SJCRH30 (cell line): ENCODE results near the gene PRKAA1. TPM values are rescaled to one million over a fixed set of nuclear protein-coding genes. Genes with fewer than 3 reads are reported as not detected.
"Not testable (repeated sequence)": the region's sequence is repeated elsewhere in the genome, so short reads cannot be mapped to it uniquely, and the experiment has no call there.

Experiments used
- DNase-seq, 2 experiments: peaks; one replicate each; pipeline ENCODE4 v3.0.0-alpha.2; 2015 to 2020
- H3K27ac ChIP-seq: fragments of 250-450 bp; sonication (Bioruptor Pico); 2 replicates; pipeline ENCODE4 v1.5.1; 2020; ENCODE audit warnings: mild to moderate bottlenecking, moderate library complexity
- H3K27me3 ChIP-seq: fragments of 250-450 bp; sonication (Bioruptor Pico); 2 replicates; pipeline ENCODE4 v1.5.1; 2020; ENCODE audit warnings: mild to moderate bottlenecking, moderate library complexity
- H3K36me3 ChIP-seq: fragments of 250-450 bp; sonication (Bioruptor Pico); 2 replicates; pipeline ENCODE4 v1.5.1; 2020; ENCODE audit warnings: mild to moderate bottlenecking, moderate library complexity
- H3K4me1 ChIP-seq: fragments of 250-450 bp; sonication (Bioruptor Pico); 2 replicates; pipeline ENCODE4 v1.5.1; 2020; ENCODE audit warnings: mild to moderate bottlenecking, moderate library complexity
- H3K4me3 ChIP-seq: fragments of 250-450 bp; sonication (Bioruptor Pico); 2 replicates; pipeline ENCODE4 v1.5.1; 2020; ENCODE audit warnings: mild to moderate bottlenecking, moderate library complexity
- H3K9me3 ChIP-seq: fragments of 250-450 bp; sonication (Bioruptor Pico); replicated peaks from 2 replicates; pipeline ENCODE4 v1.5.1; 2020; ENCODE audit warnings: mild to moderate bottlenecking, moderate library complexity
- total RNA-seq: library from RNA; depleted of rRNA; stranded (reverse); fragments of >200 nt; shearing (Covaris generic); gene quantifications from 2 replicates; pipeline ENCODE4 v1.2.3, GENCODE V29; 2014

Gene PRKAA1
- total RNA-seq, 1 experiment from 2014 or later, result 103 TPM

GRCh38 chr5:40797273-40798011 is 732 bp downstream of the PRKAA1 start:
- Histone ChIP-seq H3K4me3 (peak overlapping the region; percentile 94), H3K36me3 (peaks cover 6% of the 10 kb centered on the region; the same call in 1 of the 2 replicates), H3K9me3 (no peaks in the 10 kb centered on the region), H3K4me1 (peaks cover 6% of the 10 kb centered on the region), H3K27ac (peak overlapping the region; percentile 73), H3K27me3 (no peaks in the 10 kb centered on the region)
- peak; percentile 88 to 90 for DNase-seq

- Histone ChIP-seq H3K9me3 (no peaks in the 10 kb centered on the region), H3K4me1 (peaks cover 6% of the 10 kb centered on the region), H3K27me3 (no peaks in the 10 kb centered on the region), H3K36me3 (peaks cover 8% of the 10 kb centered on the region), H3K4me3 (peak overlapping the region; percentile 94), H3K27ac (no peak overlapping the region)
- DNase-seq, result no peak
Observed at GRCh38 chr5:40796487-40796889, 1.7 kb downstream of the PRKAA1 start.

GRCh38 chr5:40794877-40795276 is 3.3 kb downstream of the PRKAA1 start:
- not testable (repeated sequence) for H3K27me3 ChIP-seq, H3K4me3 ChIP-seq, H3K27ac ChIP-seq, H3K4me1 ChIP-seq, H3K9me3 ChIP-seq, DNase-seq
- H3K36me3 ChIP-seq, result peaks cover 11% of the 10 kb centered on the region

GRCh38 chr5:40794340-40794739 is 3.8 kb downstream of the PRKAA1 start:
- not testable (repeated sequence) for H3K9me3 ChIP-seq, H3K4me3 ChIP-seq, H3K4me1 ChIP-seq, H3K27ac ChIP-seq, H3K27me3 ChIP-seq, DNase-seq
- peaks cover 11% of the 10 kb centered on the region for H3K36me3 ChIP-seq

- DNase-seq, H3K4me3 ChIP-seq, H3K27ac ChIP-seq, H3K9me3 ChIP-seq, H3K4me1 ChIP-seq, H3K27me3 ChIP-seq: not testable (repeated sequence)
- H3K36me3 ChIP-seq, result peaks cover 17% of the 10 kb centered on the region
Observed at GRCh38 chr5:40792691-40793090, 5.5 kb downstream of the PRKAA1 start.

DNA sequence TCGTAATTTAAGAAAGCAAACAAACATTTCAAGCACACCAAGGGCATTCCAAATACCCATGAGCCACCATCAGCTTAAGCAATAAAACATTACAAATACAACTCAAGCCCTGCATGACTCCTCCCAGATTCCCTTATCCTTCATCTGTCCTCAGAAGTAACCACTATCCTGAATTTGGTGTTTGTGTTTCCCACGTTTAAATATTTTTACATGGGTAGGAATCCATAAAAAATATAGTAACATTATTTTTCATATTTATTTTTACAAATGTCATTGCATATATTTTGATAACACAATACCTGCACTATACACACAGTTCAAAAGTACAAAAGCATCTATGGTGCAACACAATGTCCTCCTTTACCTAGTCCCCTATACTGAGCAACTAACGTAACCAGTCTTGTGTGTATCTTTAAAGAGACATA is 6.4 kb downstream of the PRKAA1 start:
- Histone ChIP-seq H3K27me3 (no peaks in the 10 kb centered on the region), H3K36me3 (peaks cover 19% of the 10 kb centered on the region), H3K9me3 (peaks cover 6% of the 10 kb centered on the region), H3K27ac (no peak overlapping the region), H3K4me1 (no peaks in the 10 kb centered on the region), H3K4me3 (no peak overlapping the region)
- DNase-seq, result no peak

- no peaks in the 10 kb centered on the region for H3K27me3 ChIP-seq
- DNase-seq, result no peak
- H3K4me3 ChIP-seq, result no peak overlapping the region
- peaks cover 6% of the 10 kb centered on the region for H3K9me3 ChIP-seq
- peaks cover 19% of the 10 kb centered on the region for H3K36me3 ChIP-seq
- no peak overlapping the region for H3K27ac ChIP-seq
- H3K4me1 ChIP-seq, result no peaks in the 10 kb centered on the region
Observed at GRCh38 chr5:40790947-40791593, 7.1 kb downstream of the PRKAA1 start.

DNA sequence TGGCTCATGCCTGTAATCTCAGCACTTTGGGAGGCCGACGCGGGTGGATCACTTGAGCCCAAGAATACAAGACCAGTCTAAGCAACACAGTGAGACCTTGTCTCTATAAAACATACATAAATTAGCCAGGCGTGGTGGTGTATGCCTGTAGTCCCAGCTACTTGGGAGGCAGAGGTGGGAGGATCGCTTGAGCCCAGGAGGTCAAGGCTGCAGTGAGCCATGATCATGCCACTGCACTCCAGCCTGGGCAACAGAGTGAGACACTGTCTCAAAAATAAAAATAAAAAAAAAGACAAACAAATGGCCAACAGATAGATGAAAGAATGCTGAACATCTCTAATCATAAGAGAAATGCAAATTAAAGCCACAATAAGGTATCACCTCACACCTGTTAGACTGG is 9.2 kb downstream of the PRKAA1 start:
- not testable (repeated sequence) for H3K4me1 ChIP-seq, DNase-seq, H3K9me3 ChIP-seq, H3K27me3 ChIP-seq, H3K27ac ChIP-seq, H3K4me3 ChIP-seq
- peaks cover 14% of the 10 kb centered on the region for H3K36me3 ChIP-seq

DNA sequence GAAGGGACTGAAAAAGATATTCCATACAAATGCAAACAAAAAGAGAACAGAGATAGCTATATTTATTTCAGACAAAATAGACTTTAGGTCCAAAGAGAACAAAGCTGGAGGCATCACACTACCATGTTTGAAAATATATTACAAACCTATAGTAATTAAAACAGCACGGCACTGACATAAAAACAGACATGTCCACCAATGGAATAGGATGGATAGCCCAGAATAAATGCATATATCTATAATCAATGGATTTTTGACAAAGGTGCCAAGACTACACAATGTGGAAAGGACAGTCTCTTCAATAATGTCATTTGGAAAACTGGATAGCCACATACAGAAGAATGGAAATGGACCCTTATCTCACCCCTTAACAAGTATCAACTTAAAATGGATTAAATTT is 10.2 kb downstream of the PRKAA1 start:
- peaks cover 14% of the 10 kb centered on the region for H3K36me3 ChIP-seq
- H3K27ac ChIP-seq, result no peak overlapping the region
- no peaks in the 10 kb centered on the region for H3K27me3 ChIP-seq
- DNase-seq, result no peak
- no peak overlapping the region for H3K4me3 ChIP-seq
- peaks cover 6% of the 10 kb centered on the region for H3K9me3 ChIP-seq
- no peaks in the 10 kb centered on the region for H3K4me1 ChIP-seq

DNA sequence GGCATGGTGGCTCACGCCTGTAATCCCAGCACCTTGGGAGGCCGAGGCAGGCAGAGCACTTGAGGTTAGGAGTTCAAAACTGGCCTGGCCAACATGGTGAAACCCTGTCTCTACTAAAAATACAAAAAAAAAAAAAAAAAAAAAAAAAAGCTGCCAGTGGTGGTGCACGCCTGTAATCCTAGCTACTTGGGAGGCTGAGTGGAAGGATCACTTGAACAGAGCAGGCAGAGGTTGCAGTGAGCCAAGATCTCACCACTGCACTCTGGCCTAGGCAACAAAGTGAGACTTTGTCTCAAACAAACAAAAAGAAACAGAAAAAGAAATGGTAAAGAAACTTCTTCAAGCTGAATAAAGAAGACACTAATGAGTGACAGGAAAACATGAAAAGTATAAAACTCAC is 11.5 kb downstream of the PRKAA1 start:
- peaks cover 11% of the 10 kb centered on the region for H3K36me3 ChIP-seq
- H3K4me3 ChIP-seq, H3K27ac ChIP-seq, H3K27me3 ChIP-seq, H3K9me3 ChIP-seq, DNase-seq, H3K4me1 ChIP-seq: not testable (repeated sequence)

DNA sequence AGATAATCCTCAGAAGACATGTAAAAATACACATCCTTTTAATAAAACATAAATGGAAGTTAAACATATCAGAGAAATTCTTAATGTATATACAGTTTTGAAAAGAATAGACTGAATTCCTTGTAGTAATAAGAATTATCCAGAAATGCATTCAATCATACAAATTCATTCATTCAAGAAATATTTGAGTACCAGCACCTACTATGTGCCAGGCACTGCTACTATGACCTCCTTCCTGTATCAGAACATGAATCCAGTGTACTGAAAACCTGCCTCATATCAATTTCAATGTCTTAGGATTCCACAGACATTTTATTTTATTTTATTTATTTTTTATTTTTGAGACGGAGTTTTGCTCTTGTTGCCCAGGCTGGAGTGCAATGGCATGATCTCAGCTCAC is 13.3 kb downstream of the PRKAA1 start:
- DNase-seq, result no peak
- H3K27ac ChIP-seq, result no peak overlapping the region
- H3K9me3 ChIP-seq, result peaks cover 6% of the 10 kb centered on the region
- no peak overlapping the region for H3K4me3 ChIP-seq
- H3K4me1 ChIP-seq, result peaks cover 6% of the 10 kb centered on the region; the same call in 1 of the 2 replicates
- H3K36me3 ChIP-seq, result peaks cover 8% of the 10 kb centered on the region
- no peaks in the 10 kb centered on the region for H3K27me3 ChIP-seq

- Histone ChIP-seq H3K4me1 (peaks cover 6% of the 10 kb centered on the region; the same call in 1 of the 2 replicates), H3K9me3 (peaks cover 6% of the 10 kb centered on the region), H3K27ac (no peak overlapping the region), H3K4me3 (no peak overlapping the region), H3K27me3 (no peaks in the 10 kb centered on the region), H3K36me3 (peaks cover 8% of the 10 kb centered on the region)
- no peak for DNase-seq
Observed at GRCh38 chr5:40784027-40784653, 14.0 kb downstream of the PRKAA1 start.

- DNase-seq, result peak in 1 of 2 experiments; percentile 38
- H3K4me1 ChIP-seq, result peaks cover 6% of the 10 kb centered on the region; the same call in 1 of the 2 replicates
- H3K9me3 ChIP-seq, result no peaks in the 10 kb centered on the region
- peaks cover 5% of the 10 kb centered on the region; the same call in 1 of the 2 replicates for H3K36me3 ChIP-seq
- no peaks in the 10 kb centered on the region for H3K27me3 ChIP-seq
- H3K27ac ChIP-seq, result no peak overlapping the region
- no peak overlapping the region for H3K4me3 ChIP-seq
Observed at GRCh38 chr5:40781843-40782409, 16.2 kb downstream of the PRKAA1 start.

- Histone ChIP-seq H3K27ac (no peak overlapping the region), H3K36me3 (peaks cover 16% of the 10 kb centered on the region)
- no peak for DNase-seq
Observed at GRCh38 chr5:40780858-40781257, 17.3 kb downstream of the PRKAA1 start.

GRCh38 chr5:40780199-40780598 is 18.0 kb downstream of the PRKAA1 start:
- H3K9me3 ChIP-seq, result no peaks in the 10 kb centered on the region
- H3K27ac ChIP-seq, result no peak overlapping the region
- peaks cover 22% of the 10 kb centered on the region for H3K36me3 ChIP-seq
- no peak for DNase-seq
- peaks cover 6% of the 10 kb centered on the region; the same call in 1 of the 2 replicates for H3K4me1 ChIP-seq
- no peak overlapping the region for H3K4me3 ChIP-seq
- H3K27me3 ChIP-seq, result no peaks in the 10 kb centered on the region

More at GRCh38 chr5:40780858-40781257, 17.3 kb downstream of the PRKAA1 start:
- Histone ChIP-seq H3K4me3 (no peak overlapping the region), H3K4me1 (peaks cover 6% of the 10 kb centered on the region; the same call in 1 of the 2 replicates), H3K27me3 (no peaks in the 10 kb centered on the region), H3K9me3 (no peaks in the 10 kb centered on the region)
